Stomach (tissue), 4 donors: Measurements from ENCODE around the gene PCNX1.

ENCODE experiments used
- EP300 ChIP-seq: sonication (generic); formaldehyde crosslinking; IDR thresholded peaks from one replicate; pipeline ENCODE4 v1.6.1; 2017; ENCODE audit warnings: antibody characterized with exemption
- POLR2A ChIP-seq, 4 donors: fragments of 450-650 bp; IDR thresholded peaks; one replicate each; pipeline ENCODE4 v1.6.1; 2016; ENCODE audit warnings: antibody characterized with exemption in 4 of 4, control low read depth in 2 of 4, mild to moderate bottlenecking in 1 of 4, moderate library complexity in 1 of 4
- TF ChIP-seq, protein P1 (sequence below), 7 experiments: fragments of 450-650 bp in 4 of 7; fragments of 200-600 bp in 3 of 7; sonication (generic) in 3 of 7; IDR thresholded peaks; one replicate each; pipeline ENCODE4 v1.5.1; 2016 to 2019; ENCODE audit warnings: antibody characterized with exemption in 7 of 7, control low read depth in 2 of 7, mild to moderate bottlenecking in 1 of 7

DNA sequence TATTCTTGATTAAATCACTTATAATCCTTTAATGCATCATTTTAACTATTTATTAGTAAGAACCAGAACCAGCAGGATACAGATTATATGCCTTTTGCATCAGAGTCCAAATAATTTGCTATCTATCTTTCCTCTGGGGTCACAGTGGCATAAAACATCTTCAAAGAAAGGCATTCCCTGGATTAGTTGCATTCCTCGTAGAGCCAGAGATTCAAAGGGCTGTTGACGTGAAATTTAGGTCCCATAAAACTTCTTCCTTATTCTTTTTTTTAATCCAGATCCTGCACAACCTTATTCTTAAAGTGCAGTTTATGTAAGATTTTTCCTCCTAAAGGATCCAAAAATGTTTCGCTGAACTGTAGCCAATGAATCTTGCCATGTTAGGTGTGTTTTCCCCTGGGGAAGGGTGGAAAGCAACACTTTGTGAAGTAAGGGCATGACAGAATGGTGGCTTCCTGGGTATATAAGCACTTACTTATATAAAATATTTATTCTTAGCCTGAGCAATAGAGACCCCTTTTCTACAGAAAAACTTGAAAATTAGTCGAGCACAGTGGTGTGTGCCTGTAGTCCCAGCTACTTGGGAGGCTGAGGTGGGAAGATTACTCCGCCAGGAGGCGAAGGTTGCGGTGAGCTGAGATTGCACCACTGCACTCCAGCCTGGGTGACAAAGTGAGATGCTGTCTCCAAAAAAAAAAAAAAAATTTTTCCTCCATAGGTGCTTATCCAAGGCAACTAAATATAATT lies 208.7 kb downstream of the PCNX1 start:
- TF ChIP-seq POLR2A (IDR thresholded peaks at IDR 0.05) (no peak), EP300 (no peak)
- TF ChIP-seq, protein P1, sequence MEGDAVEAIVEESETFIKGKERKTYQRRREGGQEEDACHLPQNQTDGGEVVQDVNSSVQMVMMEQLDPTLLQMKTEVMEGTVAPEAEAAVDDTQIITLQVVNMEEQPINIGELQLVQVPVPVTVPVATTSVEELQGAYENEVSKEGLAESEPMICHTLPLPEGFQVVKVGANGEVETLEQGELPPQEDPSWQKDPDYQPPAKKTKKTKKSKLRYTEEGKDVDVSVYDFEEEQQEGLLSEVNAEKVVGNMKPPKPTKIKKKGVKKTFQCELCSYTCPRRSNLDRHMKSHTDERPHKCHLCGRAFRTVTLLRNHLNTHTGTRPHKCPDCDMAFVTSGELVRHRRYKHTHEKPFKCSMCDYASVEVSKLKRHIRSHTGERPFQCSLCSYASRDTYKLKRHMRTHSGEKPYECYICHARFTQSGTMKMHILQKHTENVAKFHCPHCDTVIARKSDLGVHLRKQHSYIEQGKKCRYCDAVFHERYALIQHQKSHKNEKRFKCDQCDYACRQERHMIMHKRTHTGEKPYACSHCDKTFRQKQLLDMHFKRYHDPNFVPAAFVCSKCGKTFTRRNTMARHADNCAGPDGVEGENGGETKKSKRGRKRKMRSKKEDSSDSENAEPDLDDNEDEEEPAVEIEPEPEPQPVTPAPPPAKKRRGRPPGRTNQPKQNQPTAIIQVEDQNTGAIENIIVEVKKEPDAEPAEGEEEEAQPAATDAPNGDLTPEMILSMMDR (IDR thresholded peaks at IDR 0.05): no peak
